ENCODE results near the gene KCNB1.

Gene KCNB1

GRCh38 chr20:49384437-49385434 lies 97.7 kb downstream of the KCNB1 start:
- DNase-seq, result peak; percentile 71

- no peak for DNase-seq
These were observed 100.6 kb downstream of the KCNB1 start for GRCh38 chr20:49381558-49382493.

- DNase-seq, result no peak
These were observed 102.1 kb downstream of the KCNB1 start for GRCh38 chr20:49380337-49380780.

- DNase-seq, result no peak
These were observed 103.1 kb downstream of the KCNB1 start for GRCh38 chr20:49379338-49379737.

GRCh38 chr20:49377326-49377725 lies 105.1 kb downstream of the KCNB1 start:
- no peak for DNase-seq

- no peak for DNase-seq
These were observed 107.3 kb downstream of the KCNB1 start for GRCh38 chr20:49375170-49375569.

- no peak for DNase-seq
These were observed 110.3 kb downstream of the KCNB1 start for GRCh38 chr20:49372095-49372734.

- no peak for DNase-seq
These were observed 113.9 kb downstream of the KCNB1 start for GRCh38 chr20:49368596-49368995.

GRCh38 chr20:49367113-49367512 lies 115.4 kb downstream of the KCNB1 start:
- DNase-seq, result no peak

GRCh38 chr20:49366687-49367086 lies 115.8 kb downstream of the KCNB1 start:
- no peak for DNase-seq

GRCh38 chr20:49361862-49362660 lies 120.4 kb downstream of the KCNB1 start:
- DNase-seq, result no peak

GRCh38 chr20:49360242-49360968 lies 122.1 kb downstream of the KCNB1 start:
- no peak for DNase-seq

GRCh38 chr20:49356676-49357075 lies 125.8 kb downstream of the KCNB1 start:
- no peak for DNase-seq

GRCh38 chr20:49354673-49355072 lies 127.8 kb downstream of the KCNB1 start:
- no peak for DNase-seq

GRCh38 chr20:49353348-49353747 lies 129.1 kb downstream of the KCNB1 start:
- DNase-seq, result no peak

- no peak for DNase-seq
These were observed 129.7 kb downstream of the KCNB1 start for GRCh38 chr20:49352751-49353150.

- no peak for DNase-seq
These were observed 130.7 kb downstream of the KCNB1 start for GRCh38 chr20:49351775-49352174.

GRCh38 chr20:49349694-49350252 lies 132.7 kb downstream of the KCNB1 start:
- DNase-seq, result no peak

GRCh38 chr20:49349078-49349477 lies 133.4 kb downstream of the KCNB1 start:
- no peak for DNase-seq

- no peak for DNase-seq
These were observed 133.9 kb downstream of the KCNB1 start for GRCh38 chr20:49348563-49348962.

GRCh38 chr20:49347156-49347555 lies 135.3 kb downstream of the KCNB1 start:
- DNase-seq, result no peak

Measured in activated CD4-positive, alpha-beta T cell treated with anti-CD3 and anti-CD28 coated beads, Interleukin-2, amount 50 U/mL, for 16 hours (primary cell).